Measurements from ENCODE around the gene PIGW. TPM values are rescaled to one million over a fixed set of nuclear protein-coding genes. Genes with fewer than 3 reads are reported as not detected.

Gene PIGW
- polyA plus RNA-seq, 2 of the 4 experiments (the other 2 are of a cell fraction) = 30.0 to 32.3 TPM

DNA sequence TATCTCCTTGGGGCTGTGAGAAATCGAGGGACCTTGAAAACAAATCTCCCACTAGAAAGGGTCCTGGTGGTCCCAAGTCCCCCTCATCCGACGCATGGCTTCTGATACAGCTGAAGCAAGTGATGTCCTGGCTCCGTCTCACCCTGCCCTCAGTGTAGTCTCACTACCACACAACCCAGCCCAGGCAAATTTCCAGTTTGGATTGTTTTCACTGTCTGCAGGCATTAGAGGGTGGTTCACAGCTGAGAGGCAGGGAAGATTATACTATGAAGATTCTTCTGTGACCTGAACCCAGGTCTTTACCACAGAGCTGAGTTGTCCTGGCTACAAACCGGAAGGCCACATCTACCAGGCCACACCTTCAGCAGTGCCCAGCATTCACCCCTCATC is 30.6 kb upstream of the PIGW start:
- CTCF ChIA-PET = interaction anchor here (1.7 to 3.3 kb wide), 2 partner anchors 11 kb away, joined by 4 to 16 read pairs; no protein-coding TSS in a partner anchor
- POLR2A ChIA-PET = interaction anchor here (1.0 kb wide), 1 partner anchor 30 kb away, joined by 3 read pairs; the partner anchor contains the start of gene MYO19

DNA sequence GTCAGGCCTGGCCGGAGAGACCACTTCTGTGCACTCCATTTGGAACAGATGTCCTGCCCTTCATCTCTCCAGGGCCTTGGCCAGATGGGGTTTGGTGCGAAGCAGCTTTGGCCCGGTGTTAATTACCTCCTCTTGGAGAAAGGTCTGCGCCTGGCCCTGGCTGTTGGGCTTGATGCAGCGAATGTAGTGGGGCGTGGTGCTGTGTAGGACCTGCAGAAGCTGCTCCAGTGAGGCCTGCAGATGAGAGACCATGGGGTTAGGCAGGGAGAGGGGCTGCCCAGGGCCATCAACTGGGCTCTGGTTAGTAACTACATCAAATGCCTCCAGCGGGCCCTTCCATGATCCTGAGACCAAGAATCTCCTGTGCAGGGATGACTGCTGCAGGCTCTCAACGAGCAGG is 29.6 kb upstream of the PIGW start:
- no peak overlapping the region for H3K4me2 ChIP-seq
- no peaks in the 10 kb centered on the region; the same call in 2 of the 3 replicates for H3K4me1 ChIP-seq
- ChIA-PET CTCF (interaction anchor here (0.8 to 3.3 kb wide), 4 partner anchors 10 to 22 kb away, joined by 3 to 16 read pairs (median 4); no protein-coding TSS in a partner anchor), POLR2A (no interaction called here)
- H3K9me3 ChIP-seq = no peaks in the 10 kb centered on the region
- 93% methylated on average over 8 of the region's 8 CpGs for WGBS (ENCODE audit: missing lambda C conversion rate)
- TF ChIP-seq EHF (CRISPR knock-in tag; IDR thresholded peaks at IDR 0.05) (no peak), MYC (IDR thresholded peaks at IDR 0.05; ENCODE audit: borderline replicate concordance, low read length) (no peak)
- TF ChIP-seq, protein P1, sequence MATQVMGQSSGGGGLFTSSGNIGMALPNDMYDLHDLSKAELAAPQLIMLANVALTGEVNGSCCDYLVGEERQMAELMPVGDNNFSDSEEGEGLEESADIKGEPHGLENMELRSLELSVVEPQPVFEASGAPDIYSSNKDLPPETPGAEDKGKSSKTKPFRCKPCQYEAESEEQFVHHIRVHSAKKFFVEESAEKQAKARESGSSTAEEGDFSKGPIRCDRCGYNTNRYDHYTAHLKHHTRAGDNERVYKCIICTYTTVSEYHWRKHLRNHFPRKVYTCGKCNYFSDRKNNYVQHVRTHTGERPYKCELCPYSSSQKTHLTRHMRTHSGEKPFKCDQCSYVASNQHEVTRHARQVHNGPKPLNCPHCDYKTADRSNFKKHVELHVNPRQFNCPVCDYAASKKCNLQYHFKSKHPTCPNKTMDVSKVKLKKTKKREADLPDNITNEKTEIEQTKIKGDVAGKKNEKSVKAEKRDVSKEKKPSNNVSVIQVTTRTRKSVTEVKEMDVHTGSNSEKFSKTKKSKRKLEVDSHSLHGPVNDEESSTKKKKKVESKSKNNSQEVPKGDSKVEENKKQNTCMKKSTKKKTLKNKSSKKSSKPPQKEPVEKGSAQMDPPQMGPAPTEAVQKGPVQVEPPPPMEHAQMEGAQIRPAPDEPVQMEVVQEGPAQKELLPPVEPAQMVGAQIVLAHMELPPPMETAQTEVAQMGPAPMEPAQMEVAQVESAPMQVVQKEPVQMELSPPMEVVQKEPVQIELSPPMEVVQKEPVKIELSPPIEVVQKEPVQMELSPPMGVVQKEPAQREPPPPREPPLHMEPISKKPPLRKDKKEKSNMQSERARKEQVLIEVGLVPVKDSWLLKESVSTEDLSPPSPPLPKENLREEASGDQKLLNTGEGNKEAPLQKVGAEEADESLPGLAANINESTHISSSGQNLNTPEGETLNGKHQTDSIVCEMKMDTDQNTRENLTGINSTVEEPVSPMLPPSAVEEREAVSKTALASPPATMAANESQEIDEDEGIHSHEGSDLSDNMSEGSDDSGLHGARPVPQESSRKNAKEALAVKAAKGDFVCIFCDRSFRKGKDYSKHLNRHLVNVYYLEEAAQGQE (IDR thresholded peaks at IDR 0.05) = no peak
- no peak overlapping the region for H3K4me3 ChIP-seq
- no peak overlapping the region for H3K27ac ChIP-seq
- DNase-seq (ENCODE audit: low read depth in 1 of 2, low spot score in 1 of 2) (no peak), FAIRE-seq (no peak), ATAC-seq (no peak)

More for the DNA sequence above, 30.6 kb upstream of the PIGW start:
- FAIRE-seq (no peak), DNase-seq (ENCODE audit: low read depth in 1 of 2, low spot score in 1 of 2) (no peak), ATAC-seq (no peak)
- no peak overlapping the region for H3K4me2 ChIP-seq
- no peaks in the 10 kb centered on the region for H3K9me3 ChIP-seq
- H3K4me1 ChIP-seq = no peaks in the 10 kb centered on the region; the same call in 2 of the 3 replicates
- no peak overlapping the region for H3K27ac ChIP-seq
- TF ChIP-seq RCOR1 (IDR thresholded peaks at IDR 0.05; ENCODE audit: low read depth, low read length) (no peak), CBX2 (IDR thresholded peaks at IDR 0.05; ENCODE audit: borderline replicate concordance, low read depth) (no peak), ZC3H11A (IDR thresholded peaks at IDR 0.05) (no peak), ZSCAN20 (CRISPR knock-in tag; IDR thresholded peaks at IDR 0.05) (no peak), HOXA7 (CRISPR knock-in tag; IDR thresholded peaks at IDR 0.05) (no peak)
- H3K4me3 ChIP-seq = no peak overlapping the region
- 98% methylated on average over 5 of the region's 5 CpGs for WGBS (ENCODE audit: missing lambda C conversion rate)

DNA sequence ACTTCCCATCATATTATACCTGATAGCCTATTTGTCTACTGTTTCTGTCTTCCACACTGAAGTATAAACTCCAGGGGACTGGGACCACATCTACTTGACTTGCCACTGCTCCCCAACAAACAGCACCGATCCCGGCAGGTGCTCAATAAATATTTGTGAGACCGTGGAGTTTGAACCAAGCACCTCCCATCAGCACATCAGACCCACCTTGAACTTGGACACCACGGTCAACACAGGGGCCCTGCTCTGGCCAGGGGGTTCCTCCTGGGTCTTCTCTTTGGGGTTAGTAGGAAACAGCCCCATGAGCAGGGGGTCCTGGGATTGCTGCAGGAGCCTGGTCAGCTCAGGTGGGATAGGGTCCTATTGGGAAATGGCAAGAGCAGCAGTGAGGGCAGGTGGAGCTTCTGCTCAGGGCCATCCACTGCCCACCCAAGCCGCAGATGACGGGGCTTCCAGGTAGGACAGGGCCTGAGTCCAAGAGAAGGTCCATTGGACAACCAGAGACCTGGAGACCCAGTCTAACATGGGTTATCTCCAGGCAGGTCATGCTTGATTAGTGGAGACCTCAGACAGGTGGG is 28.4 kb upstream of the PIGW start:
- ChIA-PET CTCF (interaction anchor here (1.0 to 3.3 kb wide), 4 partner anchors 9 to 23 kb away, joined by 3 to 16 read pairs (median 7); partner anchors contain the start of gene ZNHIT3), POLR2A (no interaction called here)
- TF ChIP-seq CBX8 (IDR thresholded peaks at IDR 0.05) (no peak), HOXB13 (CRISPR knock-in tag; IDR thresholded peaks at IDR 0.05; ENCODE audit: low read depth) (no peak)
- no peak for DNase-seq (ENCODE audit: low read depth in 1 of 2, low spot score in 1 of 2)
- Histone ChIP-seq H3K9me3 (no peaks in the 10 kb centered on the region), H3K27ac (no peak overlapping the region), H3K4me2 (no peak overlapping the region), H3K4me3 (no peak overlapping the region), H3K4me1 (no peaks in the 10 kb centered on the region)
- 97% methylated on average over 6 of the region's 6 CpGs for WGBS (ENCODE audit: missing lambda C conversion rate)
- no peak for FAIRE-seq
- no peak for ATAC-seq

DNA sequence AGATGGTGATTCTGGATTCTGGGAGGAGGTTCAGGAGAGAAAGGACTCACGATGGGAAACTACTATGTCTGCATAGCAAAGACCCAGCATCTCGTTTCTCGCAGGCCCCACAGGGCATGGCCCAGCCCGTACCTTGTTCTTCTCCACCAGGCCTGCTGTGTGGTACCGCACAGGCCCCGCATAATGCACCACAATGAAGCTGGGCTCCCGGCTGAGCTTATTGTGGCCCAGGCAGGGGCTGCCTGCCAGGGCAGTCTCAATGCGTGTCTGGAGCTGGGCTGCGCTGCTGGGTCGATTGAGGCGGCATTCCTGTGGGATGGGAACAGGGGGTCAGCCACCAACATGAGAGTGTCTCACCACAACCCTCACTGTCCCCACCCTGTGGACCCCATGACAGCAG is 28.0 kb upstream of the PIGW start:
- Histone ChIP-seq H3K4me3 (no peak overlapping the region), H3K27ac (no peak overlapping the region), H3K4me2 (no peak overlapping the region), H3K9me3 (no peaks in the 10 kb centered on the region), H3K4me1 (no peaks in the 10 kb centered on the region)
- no peak for TF ChIP-seq EHF (CRISPR knock-in tag; IDR thresholded peaks at IDR 0.05)
- no peak for TF ChIP-seq BHLHE40 (IDR thresholded peaks at IDR 0.05; ENCODE audit: low read depth, low read length)
- TF ChIP-seq RAD21 (conservative IDR thresholded peaks at IDR 0.05 in 1 of 2, IDR thresholded peaks at IDR 0.05 in 1 of 2) = no peak
- no peak for TF ChIP-seq ZSCAN20 (CRISPR knock-in tag; IDR thresholded peaks at IDR 0.05)
- TF ChIP-seq EP300 (IDR thresholded peaks at IDR 0.05) = no peak
- no peak for TF ChIP-seq ZNF302 (CRISPR knock-in tag; IDR thresholded peaks at IDR 0.05)
- TF ChIP-seq, protein P2, sequence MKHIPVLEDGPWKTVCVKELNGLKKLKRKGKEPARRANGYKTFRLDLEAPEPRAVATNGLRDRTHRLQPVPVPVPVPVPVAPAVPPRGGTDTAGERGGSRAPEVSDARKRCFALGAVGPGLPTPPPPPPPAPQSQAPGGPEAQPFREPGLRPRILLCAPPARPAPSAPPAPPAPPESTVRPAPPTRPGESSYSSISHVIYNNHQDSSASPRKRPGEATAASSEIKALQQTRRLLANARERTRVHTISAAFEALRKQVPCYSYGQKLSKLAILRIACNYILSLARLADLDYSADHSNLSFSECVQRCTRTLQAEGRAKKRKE (CRISPR knock-in tag; IDR thresholded peaks at IDR 0.05; ENCODE audit: low read depth) = no peak
- ATAC-seq (no peak), FAIRE-seq (no peak), DNase-seq (ENCODE audit: low read depth in 1 of 2, low spot score in 1 of 2) (no peak)
- ChIA-PET CTCF (interaction anchor here (1.0 to 3.3 kb wide), 6 partner anchors 8 to 24 kb away, joined by 3 to 16 read pairs (median 7); partner anchors contain the start of gene ZNHIT3), POLR2A (no interaction called here)
- WGBS (ENCODE audit: missing lambda C conversion rate) = 90% methylated on average over 11 of the region's 11 CpGs

All from A549 (cell line).